Measurements from ENCODE around the gene BMP5.

The BMP5 gene

DNA sequence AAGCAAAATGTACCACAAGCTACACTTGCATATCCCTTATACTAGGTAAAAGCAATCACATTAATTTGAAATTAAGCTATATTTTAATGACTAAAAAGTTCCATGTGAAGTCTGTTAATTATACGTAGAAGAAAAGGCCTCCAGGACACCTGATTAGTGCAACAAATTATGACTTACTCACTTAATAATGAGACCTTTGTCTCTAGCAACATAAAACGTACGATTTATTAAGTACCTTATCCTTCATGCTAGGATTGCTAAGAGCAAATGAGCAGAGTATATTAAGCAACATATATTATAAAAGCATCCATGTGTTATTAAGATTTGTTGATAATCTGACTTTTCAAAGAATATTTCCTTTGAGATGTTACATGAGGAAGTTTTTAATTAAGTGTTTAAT lies 2.5 kb downstream of the BMP5 start:
- DNase-seq (ENCODE audit: low read depth), result no peak

DNA sequence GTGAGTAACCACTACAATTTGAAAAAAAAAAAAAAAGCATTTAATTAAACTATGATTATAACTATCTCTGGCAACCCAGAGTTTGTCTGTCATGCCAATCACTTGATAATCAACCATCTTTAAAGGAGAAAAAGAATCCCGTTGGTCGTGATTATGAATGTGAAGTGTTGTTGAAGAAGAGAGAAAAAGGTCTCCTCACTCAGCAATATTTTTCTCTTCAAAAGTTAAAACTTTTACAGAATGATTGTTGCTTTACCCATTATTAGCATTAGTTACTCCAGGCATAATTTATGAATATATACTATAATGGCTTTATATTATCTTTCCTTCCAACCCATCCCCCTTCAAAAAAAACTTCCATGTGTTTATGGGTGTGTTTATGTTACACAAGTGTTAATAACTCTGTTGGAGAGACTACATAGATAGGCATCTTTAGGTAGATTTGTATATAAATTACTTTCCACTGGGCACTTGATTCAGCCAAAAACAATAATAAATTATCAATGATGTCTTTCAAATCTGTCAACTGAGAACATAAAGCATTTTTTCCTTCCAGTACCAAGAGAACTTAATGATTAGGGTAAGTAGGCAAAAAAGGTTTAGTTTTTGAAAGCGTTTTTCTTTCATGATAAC lies 5.1 kb downstream of the BMP5 start:
- no peak for DNase-seq (ENCODE audit: low read depth)

DNA sequence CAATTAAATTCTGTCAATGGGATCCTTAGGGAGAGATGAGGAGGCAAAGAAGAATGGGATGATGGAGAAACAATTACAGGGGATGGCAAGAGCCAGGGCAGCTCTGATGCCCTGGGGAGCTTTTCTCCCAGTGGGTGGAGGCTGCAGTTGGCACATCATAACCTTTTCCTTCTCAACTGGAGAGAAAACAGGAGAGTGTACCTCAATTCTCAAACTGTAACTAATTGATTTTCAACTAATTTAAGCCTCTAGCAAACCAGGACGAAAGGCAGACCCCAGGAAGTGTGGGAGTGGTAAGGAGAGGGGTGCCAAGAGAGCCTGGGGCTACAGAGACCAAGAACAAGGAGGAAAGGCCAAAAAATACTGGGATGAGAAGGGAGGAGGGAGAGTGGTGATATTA lies 5.7 kb downstream of the BMP5 start:
- DNase-seq (ENCODE audit: low read depth), result no peak

DNA sequence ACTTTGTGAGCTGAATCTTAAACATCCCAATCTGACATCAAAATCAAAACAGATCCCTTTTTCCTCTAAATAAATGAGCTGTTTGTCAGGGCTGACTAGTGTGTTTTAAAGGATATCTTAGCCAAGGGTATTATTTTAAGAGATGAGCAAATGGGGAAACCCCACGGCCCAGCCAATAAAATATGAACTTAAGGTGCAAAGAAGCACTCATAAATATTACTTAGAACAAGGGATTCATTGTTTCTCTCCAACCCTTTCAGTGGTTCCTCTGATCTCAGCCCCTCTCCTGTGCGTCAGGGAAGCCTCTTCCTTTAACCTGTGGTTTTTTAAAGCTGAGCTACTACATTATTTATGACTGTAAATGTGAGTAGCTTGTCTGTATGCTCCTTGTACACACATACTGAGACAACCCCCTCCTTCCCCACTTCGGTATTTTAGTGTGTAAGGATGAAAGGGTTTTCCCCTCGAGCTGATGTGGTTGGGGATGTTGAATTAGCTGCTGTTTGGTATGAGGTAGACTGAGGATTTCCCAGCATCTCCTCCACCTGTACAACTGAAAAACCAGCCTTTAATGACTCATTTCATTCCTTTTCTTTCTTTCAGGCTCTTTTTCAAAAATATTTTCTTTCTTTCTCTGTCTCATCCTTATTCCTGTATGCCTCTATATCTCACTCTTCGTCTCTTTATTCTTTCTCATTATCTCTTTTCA lies 6.5 kb downstream of the BMP5 start:
- DNase-seq (ENCODE audit: low read depth), result no peak

DNA sequence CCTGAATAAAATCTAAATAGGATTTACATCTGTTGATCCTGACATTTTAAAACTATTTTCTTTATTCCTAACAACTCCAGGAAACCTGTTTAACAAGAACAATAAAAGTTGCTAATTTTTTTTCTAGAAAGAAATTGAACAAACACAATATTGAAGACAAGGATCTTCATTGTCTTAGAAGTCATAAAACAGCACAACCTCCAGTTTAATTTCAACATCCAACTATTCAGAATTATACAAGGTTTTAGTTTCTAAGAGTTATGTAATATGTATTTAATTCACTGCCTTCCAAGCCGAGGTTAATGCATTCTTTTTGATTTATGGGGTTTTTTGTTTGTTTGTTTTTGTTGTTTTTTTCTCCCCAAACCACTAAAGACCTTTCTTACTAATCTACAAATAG lies 7.2 kb downstream of the BMP5 start:
- DNase-seq (ENCODE audit: low read depth), result no peak

DNA sequence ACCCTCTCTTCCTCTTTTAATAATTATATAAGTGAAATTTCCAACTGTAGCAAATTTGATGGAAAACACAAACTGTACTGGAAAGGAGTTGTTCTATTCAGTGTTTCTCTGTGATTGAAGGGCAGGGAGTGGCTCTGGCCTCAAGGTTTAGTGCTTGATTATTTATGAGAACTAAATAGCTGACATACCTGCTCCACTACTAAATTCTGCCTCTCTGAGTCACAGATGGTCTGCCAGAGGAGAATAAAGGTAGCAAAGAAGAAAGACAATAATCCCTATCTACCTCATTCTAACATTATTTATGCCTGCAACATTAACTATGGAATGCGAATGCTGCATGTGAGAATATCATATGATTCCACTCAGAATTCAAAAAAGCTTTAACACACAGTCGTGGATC lies 9.3 kb downstream of the BMP5 start:
- no peak for DNase-seq (ENCODE audit: low read depth)

DNA sequence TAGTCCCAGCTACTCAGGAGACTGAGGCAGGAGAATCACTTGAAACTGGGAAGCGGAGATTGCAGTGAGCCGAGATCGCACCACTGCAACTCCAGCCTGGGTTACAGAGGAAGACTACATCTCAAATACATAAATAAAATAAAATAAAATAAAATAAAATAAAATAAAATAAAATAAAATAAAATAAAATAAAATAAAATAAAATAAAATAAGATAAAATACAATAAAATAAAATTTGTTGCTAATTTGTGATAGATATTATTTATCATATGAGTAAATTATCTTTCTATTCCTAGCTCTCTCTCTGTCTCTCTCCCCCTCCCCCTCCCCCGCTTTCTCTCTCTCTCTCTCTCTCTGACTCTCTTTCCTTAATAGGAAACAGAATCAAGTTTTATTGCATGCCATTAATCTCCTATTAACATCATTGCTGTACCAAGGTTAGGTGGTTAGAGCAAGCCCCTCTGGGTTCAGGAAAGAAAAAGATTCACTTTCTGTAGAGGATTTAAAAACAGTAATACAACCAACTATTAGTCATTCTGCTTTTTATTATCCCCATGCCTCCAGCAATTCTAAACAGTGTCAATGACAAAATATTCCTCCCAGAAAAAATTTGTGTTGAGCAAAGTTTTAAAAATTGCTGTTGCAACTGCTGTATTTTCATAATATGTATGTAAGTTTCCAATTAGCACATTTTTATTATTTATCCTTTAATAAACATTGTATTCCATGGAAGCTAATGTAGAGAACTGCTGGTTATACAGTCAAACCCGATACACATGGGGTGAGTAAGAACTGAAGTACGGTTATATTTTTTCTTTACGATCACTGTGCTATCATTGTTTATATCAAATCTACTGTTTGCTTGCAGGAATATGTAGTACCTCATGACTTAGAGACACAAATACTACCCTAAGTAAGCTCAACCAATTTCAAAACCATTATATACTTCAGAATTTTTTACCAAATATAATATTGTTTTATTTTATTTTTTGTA lies 22.1 kb downstream of the BMP5 start:
- no peak for DNase-seq (ENCODE audit: low read depth)

DNA sequence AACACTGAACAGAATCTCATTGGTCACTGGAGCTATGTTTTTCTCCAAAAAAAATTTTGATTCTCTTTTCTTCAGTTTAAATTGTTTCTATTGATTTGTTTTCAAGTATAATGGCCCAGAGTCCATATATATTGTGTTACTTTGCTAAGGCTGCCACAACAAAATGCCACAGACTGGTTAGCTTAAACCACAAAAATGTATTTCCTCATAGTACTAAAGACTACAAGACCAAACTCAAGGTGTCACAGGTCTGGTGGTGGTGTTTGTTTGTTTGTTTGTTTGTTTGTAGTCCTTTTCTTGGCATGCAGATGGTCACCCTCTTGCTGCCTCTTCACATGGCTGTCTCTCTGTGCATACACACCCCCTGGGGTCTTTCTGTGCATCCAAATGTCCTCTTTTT lies 34.0 kb downstream of the BMP5 start:
- DNase-seq (ENCODE audit: low read depth), result no peak

DNA sequence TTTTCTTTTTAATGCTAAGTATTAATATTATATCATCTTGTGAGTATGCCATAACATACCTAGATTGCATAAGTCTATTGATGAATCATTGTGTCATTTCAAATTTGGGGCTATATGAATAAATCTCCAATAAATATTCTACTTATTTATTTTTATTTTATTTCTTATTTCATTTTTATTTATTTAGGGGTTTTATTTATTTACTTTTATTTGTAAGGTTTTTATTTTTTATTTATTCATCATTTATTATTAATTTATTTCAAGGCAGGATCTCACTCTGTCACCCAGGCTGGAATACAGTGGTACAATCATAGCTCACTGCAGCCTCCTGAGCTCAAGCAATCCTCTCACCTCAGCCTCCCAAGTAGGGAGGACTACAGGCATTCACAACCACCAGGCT lies 36.3 kb downstream of the BMP5 start:
- DNase-seq (ENCODE audit: low read depth), result no peak

DNA sequence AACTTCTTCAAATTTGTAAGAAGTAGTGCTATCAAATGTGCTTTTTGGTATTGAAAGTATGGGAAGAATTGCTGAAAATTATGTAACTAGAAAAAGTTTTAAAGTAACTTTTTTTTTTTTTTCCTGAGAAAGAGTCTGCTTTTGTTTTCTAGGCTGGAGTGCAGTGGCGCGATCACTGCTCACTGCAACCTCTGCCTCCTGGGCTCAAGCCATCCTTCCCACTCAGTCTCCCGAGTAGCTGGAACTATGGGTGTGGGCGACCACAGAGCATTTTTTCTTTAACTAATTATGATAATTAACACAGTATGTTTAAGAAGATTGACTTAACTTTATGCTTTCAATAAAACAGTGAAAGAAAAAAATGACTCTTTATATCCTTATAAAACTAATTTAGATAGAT lies 38.4 kb downstream of the BMP5 start:
- DNase-seq (ENCODE audit: low read depth), result no peak

DNA sequence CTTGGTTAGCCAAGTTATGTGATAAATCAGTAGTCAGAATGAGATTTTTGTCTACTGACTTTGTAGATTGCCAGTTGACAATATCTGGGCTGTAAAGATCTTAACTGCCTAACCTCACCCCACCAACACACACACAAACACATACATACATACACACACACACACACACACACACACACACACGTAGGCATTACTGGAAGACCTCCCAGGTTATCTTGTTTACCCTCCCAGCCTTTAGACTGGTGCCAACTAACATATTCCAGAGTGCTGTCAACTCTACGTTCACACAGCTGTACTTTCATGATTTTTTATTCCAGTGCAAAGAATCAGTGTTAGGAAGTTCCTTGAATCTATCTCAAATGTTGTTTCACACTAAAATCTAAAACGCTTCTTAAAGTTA lies 38.9 kb downstream of the BMP5 start:
- DNase-seq (ENCODE audit: low read depth), result no peak

DNA sequence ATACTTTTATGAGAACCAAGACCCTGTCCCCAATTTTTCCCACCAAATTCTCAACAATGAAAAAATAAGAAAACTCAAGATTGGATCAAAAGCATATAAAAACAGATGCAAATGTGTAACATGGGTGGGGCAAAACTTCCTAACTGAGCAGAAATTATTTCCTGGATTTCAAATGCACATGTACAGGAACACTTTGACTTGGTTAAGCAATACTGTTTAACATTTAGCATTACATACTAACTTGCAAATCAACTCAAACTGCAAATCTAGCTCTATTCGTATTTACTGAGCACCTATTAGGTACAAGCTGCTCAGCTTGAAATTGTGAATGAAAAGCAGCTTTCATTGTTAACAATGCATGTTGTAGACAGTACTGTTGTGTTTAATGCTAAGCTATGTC lies 40.2 kb downstream of the BMP5 start:
- DNase-seq (ENCODE audit: low read depth), result no peak

DNA sequence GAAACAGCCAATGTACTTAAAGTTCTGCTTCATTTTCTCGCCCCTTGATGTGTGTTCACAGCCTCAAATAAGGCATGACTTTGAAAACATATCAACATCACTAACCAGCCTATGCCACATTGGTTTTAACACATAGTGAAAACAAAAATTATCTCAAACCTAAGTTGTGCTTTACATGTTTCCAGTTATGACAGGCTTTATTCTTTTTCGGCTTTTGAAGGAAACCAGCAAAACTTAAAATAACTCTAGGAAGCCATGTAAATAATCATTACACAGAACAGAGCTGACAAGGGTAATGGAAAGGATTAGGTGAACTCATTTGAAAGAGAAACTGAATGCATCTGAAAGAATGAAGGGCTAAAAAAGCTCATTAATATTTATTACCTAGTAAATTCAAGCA lies 42.1 kb downstream of the BMP5 start:
- DNase-seq (ENCODE audit: low read depth), result no peak

DNA sequence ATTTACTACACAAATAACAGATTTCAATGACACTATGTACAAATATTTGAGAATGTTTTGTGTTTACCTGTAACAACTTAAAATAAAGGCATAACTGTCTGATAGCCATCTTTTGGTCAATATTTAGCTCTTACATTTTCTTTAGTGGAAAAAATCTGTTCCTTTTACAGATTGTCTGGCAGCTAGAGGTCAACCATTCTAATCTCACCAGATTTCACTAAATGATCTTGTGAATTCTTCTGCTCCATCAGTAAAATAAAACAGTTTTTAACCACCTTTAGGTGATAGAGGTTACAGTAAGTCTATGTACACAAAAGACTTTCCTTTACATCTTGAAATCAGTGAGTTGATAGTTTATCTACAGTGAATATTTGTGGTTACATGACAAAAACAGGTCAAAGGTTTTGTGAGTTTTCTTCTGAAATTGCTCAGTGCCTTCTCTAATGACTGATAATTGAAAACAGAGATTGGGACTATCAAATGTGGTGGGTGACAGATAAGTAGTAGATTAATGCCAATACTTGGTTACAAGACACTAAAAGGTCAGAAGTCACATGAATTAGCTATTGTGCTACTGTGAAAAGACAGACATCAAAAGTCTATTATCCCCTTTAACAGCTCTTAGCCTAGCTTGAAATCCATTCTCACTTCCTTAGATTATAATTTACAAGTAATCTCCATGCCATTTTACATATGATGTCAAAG lies 47.4 kb downstream of the BMP5 start:
- no peak for DNase-seq (ENCODE audit: low read depth)

DNA sequence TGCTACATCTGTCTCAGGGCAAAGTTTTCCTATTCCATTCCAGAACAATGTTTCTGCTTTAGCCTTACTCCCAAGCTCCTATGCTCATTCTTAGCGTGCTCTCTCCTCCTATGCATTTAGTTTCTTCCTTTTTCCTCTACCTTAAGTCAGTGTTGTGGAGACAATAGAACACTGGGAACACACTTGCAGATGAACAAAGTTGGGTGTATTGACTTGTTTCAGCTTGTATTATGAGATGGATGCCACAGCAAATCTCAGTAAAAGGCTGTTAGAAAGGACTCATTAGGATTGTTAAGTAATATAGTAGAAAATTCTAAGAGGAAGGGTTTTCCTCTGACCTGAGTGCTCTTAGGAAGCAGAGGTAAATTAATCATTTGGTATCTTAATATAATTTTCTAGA lies 48.4 kb downstream of the BMP5 start:
- DNase-seq (ENCODE audit: low read depth), result no peak

DNA sequence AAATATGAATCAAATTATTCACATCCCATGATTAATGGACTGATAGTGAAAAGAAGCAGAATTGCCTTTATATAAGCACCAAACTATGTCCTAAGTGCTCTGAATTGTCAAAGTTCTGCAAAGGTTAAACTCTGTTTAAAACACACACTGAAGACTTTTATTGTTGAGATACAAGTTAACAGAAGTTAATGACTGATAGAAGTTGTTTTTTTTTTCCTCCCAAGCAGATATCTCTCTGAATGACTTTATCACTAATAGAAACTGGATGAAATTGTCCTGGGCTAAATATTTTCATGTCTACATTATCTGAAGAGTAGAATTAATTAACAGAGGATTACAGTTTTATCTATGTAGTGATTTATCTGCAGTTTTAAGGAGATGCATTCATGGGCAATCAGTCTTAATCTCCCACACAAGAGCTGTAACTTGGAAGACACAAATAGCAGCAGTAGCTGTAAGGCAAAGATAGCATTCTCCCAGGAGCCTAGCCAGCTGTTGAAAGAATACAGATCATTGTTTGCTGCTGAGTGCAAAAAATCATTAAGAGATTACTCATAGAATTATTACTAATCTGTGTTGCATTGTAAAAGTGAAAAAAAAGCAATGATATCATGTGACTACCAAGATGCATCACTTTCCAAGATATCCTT lies 49.9 kb downstream of the BMP5 start:
- DNase-seq (ENCODE audit: low read depth), result no peak

DNA sequence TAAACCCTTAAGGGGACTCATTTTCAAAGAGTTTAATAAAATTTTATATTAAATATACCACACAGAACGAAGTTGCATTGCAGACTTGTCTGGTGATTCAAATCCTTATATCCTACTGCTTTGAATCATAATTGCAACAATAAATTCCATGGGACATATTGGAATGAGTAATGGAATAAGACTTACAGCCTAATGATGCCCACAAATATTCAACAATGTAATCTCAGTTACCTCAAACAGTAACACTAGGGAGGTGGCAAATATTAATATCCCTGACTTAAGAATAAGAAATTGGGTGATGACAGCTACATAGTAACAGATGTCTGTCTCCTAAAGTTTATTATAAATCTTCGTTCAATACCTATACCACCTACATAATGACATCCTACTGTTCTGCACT lies 52.6 kb downstream of the BMP5 start:
- DNase-seq (ENCODE audit: low read depth), result no peak

DNA sequence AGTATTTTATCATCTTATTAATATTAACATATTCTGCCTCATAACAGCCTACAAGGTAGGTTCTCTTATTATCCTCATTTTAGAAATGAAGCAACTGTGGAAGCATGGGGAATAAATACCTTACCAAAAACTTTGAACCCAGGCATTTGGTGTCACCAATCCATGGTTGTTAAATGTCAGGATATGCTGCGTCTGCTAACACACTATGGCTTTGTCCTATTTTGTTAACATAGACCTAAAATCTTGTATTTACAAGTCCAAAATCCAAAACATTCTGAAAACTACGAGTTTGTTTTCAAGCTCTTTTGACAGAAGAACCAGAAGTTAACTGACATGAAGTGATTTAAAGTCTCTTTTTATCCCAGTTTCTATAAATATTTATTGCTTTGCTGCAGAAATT lies 53.4 kb downstream of the BMP5 start:
- no peak for DNase-seq (ENCODE audit: low read depth)

DNA sequence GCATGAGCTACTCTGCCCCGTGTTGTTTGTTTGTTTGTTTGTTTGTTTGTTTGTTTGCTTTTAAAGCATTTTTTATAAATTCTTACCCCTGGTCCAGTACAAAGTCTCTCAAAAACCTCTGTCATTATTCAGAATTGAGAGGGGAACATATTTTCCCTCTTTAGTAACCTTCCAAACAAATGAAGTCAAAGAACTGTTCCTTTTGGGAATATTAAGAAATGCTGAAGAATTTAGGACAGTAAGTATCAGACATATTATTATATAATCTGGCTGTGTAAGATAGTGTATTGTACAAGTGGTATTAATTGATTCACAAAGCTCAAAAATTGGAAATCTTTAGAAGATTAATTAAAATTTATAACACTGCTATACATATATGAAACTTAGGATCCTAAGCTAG lies 54.7 kb downstream of the BMP5 start:
- no peak for DNase-seq (ENCODE audit: low read depth)

DNA sequence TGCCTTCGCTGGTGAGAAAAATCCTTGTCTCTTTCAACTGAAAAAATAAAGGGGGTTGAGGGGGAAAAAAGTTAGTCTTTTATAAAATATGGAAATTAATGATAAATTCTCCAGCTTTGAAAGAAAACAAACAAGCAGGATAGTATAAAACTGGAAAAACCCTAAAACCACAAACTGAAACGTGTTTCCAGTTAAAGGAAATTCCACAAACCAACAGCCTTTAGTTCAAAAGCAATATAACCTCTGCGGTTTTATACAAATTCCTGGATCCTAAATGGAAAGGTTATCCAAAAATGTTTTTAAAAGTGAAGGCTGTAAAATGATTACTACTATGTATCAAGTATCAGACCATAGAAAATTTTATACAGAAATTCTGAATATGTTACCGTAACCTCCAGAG lies 55.6 kb downstream of the BMP5 start:
- no peak for DNase-seq (ENCODE audit: low read depth)

DNA sequence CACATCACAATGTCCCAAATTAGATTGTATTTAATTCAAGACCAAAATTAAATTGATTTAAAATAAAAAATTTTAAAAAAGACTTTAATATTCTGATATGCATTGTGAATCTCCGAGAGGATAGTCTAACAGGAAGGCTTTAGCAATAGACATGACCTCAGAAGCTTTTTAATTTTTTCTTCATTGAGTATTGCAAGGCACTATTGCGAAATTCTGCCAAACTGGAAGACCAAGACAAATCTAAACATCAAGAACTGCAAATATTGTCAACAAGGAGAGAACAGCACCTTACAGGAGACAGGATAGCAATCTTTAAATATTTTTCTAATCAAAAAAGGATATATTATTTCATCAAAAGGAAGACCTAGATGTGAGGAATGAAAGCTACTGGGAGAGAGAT lies 56.9 kb downstream of the BMP5 start:
- DNase-seq (ENCODE audit: low read depth), result no peak

DNA sequence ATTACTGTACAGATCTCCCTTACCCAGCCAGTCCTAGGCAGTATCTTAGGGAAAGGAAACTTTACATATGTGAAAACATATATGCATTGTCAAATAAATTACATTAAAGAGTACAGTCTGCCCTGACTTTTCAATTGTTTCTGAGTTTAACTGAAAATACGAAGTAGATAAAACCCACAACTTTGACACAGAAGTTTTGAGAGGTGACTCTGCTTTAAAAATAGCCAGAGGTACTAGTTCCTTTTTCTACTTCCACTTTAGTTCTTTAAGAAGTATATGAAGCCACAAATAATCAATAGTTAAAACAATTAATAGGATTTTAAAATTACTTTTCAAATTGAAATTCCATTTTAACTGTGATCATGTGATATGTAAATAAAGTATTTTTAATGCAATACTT lies 62.9 kb downstream of the BMP5 start:
- DNase-seq (ENCODE audit: low read depth), result no peak

Measured in HS-27A (cell line).